CD4-positive, alpha-beta T cell treated with Interleukin-12 subunit alpha and Interleukin-12 subunit beta, for 1 hour (primary cell): ENCODE data around the gene RHOBTB1.
"Not testable (repeated sequence)": the region's sequence is repeated elsewhere in the genome, so short reads cannot be mapped to it uniquely, and the experiment has no call there.

Experiments used
- DNase-seq: peaks from one replicate; pipeline ENCODE4 v3.0.0-alpha.2; 2020

RHOBTB1 gene

DNA sequence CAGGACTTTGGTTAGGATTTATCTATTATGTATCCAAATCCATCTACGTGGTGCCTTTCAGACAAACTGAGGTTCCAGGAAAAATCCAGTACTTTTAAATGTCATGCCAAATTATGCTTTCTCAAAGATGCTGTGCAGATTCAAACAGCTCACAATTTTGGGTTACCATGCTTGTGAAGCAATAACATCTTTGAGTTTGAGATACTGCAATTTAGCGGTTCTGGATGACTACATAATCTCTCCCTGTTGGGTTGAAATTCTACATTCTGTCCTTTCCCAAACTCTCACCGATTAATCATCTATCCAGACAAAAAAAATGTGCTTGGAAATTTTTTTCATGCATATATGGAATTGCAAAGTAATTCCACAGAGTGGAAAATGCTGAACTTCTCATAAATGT, 3.5 kb downstream of the RHOBTB1 start:
- no peak for DNase-seq

DNA sequence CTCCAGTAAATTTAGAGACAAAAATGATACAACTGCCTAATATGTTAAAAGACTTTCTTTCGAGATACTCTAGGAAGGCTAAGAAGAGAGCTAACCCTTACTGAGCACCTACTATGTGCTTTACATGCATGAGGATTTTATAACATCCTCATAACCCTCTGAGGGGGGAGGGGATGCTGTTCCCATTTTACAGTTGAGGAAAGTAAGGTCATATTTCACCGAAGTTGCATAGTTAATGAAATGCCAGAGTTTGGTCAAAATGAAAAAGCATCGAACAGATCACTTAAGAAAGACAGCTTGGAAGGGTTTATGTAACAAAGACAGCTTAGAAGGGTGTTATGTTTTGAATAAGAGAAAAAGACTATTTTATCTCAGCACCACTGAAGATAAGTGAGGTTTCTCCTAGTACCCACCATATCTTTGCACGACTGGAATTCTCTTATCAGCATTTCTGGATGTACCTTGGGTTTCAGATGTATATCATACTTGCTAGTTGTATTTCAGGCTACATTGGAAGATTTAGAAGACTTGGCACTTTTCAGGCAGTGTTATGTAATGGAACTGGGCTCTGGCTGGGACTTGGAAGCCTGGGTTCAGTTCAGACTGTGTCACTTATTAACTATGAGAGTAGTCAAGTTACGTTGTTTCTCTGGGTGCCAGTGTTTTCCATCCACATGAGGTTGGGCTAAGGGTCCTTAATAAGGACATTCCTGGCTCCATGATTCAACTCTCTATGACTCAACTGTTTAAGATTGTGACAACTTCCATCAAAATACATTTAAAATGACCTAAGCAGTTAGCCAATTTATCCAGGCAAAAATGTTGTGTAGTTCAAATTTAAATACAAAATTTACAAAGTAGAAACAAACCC, 6.0 kb downstream of the RHOBTB1 start:
- DNase-seq, result no peak

- no peak for DNase-seq
Observed at GRCh38 chr10:60937022-60937421, 7.0 kb downstream of the RHOBTB1 start.

DNA sequence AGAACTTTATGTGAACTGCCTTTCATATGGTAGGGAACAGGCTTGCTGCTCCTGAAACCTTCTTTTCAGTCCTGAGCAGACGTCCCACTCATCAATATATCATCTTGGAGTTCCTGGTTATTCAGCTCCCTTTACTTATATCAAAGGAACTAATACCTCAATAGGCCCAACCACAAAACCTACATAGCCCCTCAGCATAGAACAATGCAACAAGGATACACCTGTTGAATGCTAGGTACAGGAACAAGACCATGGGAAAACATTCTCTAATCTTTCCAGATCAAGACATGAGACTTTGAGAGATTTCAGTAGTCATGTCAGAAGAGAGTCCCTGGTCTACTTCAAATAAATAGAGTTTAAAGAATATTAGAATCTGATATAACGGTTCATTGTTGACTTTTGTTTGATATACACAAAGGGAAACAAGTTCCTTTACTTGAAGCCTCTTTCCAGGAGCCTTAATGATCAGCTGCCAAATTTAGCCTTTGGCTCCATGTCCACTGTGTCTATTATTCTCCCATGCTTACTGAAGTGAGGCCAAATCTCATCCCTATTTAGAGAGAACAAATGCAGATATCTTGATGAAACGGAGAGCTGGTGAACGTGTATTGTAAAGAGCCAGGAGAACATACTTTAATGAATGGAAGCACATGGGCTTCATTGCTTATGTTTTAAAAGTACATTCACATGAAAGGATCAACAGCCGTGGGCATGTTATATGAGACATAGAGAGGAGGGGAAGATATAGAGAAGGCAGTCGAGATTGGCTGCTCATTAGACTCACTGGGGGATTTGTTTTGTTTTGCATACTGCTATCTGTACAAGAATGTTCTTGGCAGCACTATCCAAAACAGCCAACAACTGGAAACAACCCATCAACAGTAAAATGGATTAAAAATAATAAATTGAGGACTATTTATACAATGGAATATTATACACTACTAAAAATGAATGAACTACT, 9.5 kb downstream of the RHOBTB1 start:
- no peak for DNase-seq

DNA sequence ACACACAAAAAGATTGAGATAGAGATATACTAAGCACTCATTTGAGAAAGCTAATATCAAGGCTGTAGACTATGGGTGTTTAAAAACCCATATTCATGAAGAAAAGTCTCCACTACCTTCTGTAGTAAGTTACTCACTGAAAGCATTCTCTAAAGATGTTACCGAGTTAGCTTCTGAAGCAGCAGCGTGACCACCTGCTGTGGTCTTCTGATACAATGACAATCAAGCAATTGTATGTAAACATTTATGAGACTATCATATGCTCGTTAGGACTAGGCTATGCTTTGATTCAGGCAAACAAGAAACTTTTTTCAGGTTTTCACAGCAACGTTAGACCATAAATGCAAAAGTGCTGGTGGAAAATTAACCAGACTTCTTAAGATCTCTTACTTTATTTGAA, 11.2 kb downstream of the RHOBTB1 start:
- no peak for DNase-seq

DNA sequence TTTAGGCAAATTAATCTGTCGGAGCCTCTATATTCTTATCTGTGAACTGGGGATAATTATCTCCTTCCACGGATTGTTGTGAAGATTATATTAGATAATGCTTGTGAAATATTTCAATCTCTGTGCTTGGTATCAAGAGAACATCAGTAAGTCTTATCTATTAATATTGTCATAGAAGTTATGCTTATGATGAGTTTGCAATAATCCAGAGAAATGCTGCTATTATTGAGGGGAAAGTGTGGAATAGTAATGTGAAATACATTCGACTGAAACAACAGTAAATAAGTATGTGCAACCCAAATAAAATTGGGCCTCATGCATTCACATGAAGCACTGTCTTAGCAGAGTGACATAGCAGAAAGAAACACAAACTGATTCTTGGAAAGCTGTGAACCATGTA, 13.7 kb downstream of the RHOBTB1 start:
- DNase-seq, result no peak

- DNase-seq, result no peak
Observed at GRCh38 chr10:60921633-60922032, 22.4 kb downstream of the RHOBTB1 start.

- no peak for DNase-seq
Observed at GRCh38 chr10:60920479-60920878, 23.5 kb downstream of the RHOBTB1 start.

GRCh38 chr10:60919551-60919950, 24.4 kb downstream of the RHOBTB1 start:
- no peak for DNase-seq

DNA sequence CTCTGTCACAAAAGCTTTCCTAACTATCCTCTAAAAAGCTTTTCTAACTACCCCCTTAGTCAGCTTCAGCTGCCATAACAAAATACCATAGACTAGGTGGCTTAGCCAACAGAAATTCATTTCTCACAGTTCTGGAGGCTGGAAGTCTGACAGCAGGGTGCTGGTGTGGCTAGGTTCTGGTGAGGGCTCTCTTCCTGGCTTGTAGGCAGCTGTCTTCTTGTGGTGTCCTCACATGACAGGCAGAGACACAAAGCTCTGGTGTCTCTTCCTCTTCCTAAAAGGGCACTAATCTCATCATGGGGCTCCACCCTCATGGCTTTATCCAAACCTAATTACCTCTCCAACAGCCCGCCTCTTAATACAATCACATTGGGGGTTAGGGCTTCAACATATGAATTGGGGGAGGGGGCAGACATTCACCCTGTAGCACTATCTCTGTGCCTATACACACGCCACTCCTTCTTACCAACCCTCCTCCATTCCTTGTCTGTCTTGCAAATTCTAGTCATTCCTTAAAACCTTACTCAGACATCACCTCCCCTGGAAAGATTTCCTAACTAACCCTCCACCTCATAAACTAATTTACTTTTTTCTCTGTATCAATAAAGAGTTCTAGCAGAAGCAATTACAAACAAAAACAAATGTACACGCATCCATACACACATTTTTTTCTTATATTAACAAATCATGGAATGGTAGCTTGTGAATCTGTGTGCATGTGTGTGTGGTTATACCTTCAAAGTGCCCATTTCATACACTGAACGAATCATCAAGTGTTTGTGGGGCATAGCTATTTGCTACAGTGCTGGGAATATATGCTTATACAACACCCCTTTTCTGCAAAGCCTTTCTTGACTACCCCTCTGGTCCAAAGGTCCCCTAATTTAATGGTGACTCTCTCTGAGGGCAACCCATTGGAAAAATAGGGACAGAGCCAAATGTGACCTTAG, 26.4 kb downstream of the RHOBTB1 start:
- no peak for DNase-seq

DNA sequence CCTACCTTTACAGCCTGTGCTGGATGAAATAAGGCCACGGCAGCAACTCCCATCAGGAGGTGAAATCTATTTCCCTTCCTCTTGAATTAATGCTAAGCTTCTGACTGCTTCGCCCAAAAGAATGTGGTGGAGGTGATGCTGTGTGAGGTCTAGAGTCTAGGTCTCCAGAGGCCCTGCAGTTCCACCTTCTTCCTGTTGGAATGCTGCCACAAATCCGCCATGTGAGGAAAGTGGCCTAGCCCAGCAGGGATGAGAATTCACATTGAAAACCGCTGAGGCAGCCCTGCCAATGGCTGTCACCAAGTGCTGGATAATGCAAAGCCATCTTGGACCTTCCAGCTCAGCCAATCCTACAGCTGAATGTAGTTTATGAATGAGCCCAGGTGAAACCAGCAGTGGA, 28.0 kb downstream of the RHOBTB1 start:
- no peak for DNase-seq

GRCh38 chr10:60914690-60915141, 29.3 kb downstream of the RHOBTB1 start:
- no peak for DNase-seq

GRCh38 chr10:60913657-60914056, 30.3 kb downstream of the RHOBTB1 start:
- no peak for DNase-seq

DNA sequence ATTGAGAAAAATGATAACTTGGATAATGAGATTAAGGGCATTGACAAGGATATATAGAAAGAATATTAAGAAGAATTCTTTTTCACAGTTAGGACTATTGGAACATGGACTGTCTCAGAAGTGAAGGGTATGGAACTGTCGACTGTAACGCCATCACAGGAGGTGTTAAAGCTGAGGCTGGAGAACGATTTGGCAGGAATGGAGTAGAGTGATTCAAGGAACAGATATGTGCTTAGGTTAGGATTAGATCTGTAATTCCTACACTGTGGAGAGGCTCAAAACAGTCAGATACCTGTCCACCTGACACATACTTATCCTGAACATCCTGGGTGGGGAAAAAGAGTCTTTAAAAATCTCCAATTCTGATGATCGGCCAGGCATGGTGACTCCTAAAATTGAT, 30.9 kb downstream of the RHOBTB1 start:
- DNase-seq, result no peak

GRCh38 chr10:60911715-60912114, 32.3 kb downstream of the RHOBTB1 start:
- no peak for DNase-seq

DNA sequence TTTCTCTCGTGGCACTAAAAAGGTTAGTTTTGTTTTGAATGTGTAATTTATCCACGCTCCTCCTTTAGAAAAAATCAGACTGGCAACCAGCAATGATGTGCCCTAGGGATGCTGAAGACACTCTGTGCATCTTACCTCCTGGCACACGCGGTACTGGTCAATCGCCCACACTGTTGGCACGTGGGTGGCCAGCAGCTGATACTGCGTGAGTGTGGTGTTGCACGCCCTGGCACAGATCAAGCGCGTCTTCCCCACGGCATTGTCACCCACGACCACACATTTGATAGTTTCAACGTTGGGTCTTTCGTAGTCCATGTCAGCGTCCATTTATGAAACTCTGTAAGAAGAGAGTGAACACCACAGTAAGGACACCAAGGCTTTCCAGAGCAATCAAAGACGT, 32.8 kb downstream of the RHOBTB1 start:
- DNase-seq, result no peak

DNA sequence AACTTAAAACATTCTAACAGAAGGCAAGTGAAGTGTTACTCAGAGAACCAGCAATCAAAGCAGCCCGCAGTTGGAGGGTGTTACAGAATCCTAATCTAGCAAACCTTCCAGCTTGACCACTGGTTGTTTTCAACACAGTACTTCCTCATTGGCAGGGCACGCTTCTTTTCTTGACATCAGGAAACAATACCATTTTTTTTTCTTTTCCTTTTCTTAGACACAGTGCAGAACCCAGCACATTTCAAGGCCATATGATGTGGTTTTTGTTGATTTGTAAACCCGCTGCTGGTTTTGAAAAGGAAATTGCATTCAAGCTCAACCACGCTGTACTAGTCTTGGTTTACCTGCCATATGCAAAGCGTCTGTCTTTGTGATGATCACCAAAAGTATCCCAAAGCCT, 33.4 kb downstream of the RHOBTB1 start:
- no peak for DNase-seq

- DNase-seq, result no peak
Observed at GRCh38 chr10:60908896-60909295, 35.1 kb downstream of the RHOBTB1 start.

DNA sequence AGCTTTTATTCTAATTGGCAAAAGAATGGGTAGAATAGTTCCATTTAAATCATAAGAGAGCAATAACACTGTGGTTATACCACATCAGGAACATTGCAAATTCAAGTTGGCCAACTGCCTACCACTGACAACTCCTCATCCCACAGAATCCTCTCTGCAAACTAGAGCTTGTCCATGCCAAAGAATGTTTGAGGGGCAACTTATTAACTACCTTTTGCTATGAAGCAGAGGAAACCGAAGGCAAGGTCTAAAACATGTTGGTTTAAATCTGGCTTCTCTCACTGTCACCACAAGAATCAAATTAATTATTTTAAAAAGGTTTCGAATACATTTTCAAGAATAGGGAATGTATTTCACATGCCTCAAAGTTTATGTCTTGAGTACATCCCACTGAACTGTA, 36.0 kb downstream of the RHOBTB1 start:
- no peak for DNase-seq

DNA sequence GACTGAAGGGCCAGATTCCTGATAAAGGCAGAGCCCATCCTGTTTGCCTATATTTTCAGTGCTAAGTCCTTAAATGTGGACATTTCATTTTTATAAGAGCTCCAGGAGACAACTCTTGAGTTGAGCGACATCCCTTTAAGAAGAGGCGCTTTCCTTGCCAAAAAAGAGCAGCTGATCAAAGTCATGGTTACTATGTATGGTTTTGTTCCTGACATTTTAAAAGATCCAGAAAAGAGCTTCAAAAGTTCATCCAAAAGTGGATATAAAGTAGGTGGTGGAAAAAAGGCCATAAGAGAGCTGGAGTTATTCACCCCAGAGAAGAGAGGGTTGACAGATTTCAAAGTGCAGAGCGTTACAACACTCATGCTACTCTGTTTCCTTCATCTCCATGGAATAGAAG, 36.7 kb downstream of the RHOBTB1 start:
- DNase-seq, result no peak

DNA sequence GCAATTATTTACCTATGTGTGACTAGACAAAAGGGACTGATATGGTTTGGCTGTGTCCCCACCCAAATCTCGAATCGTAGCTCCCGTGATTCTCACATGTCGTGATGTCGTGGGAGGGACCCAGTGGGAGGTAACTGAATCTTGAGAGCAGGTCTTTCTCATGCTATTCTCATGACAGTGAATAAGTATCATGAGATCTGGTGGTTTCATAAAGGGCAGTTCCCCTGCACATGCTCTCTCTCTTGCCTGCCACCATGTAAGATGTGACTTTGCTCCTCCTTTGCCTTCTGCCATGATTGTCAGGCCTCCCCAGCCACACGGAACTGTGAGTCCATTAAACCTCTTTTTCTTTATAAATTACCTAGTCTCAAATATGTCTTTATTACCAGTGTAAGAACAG, 37.2 kb downstream of the RHOBTB1 start:
- not testable (repeated sequence) for DNase-seq

- DNase-seq, result no peak
Observed at GRCh38 chr10:60906411-60906810, 37.6 kb downstream of the RHOBTB1 start.

DNA sequence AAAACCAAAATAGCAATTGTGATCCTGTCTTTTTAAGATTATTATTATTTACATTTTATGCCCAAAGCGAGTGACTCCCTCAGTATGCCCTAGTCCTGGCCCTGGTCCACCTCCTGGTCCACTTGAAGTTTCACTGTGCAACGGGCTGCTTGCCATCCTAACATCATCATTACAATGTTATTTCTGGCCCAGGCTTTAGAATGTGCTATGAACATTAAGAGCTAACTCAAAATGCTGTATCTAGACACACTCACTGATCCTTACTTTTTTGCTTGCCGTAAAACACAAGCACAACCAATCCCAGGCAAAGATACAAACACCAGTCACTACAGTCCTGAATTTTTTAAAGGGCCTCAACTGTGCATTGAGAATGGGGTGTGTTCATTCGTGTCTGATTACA, 38.4 kb downstream of the RHOBTB1 start:
- no peak for DNase-seq
